Endothelial cell of umbilical vein (primary cell): Measurements from ENCODE around the gene CCN5. TPM values are rescaled to one million over a fixed set of nuclear protein-coding genes. Genes with fewer than 3 reads are reported as not detected.

ENCODE experiments used
- BruUV-seq: library from RNA; stranded (reverse); fragments of 400-500 nt; replicated peaks from 2 replicates; lab custom pipeline; 2021; lab: Mats Ljungman, UMichigan
- CTCF ChIA-PET: fragments of 300-600, 350-600 bp; sonication (Branson Sonifier 250); formaldehyde crosslinking; loops from one replicate; lab custom pipeline; 2021; ENCODE audit warnings: antibody characterized with exemption, inconsistent platforms; lab: Charles Lee
- POLR2A ChIA-PET: fragments of 300-600, 350-600 bp; sonication (Branson Sonifier 250); formaldehyde crosslinking; loops from one replicate; lab custom pipeline; 2021; ENCODE audit warnings: antibody characterized with exemption, inconsistent platforms; lab: Charles Lee
- DNase-seq: peaks from one replicate; pipeline ENCODE4 v3.0.0-alpha.2; 2011; ENCODE audit warnings: low read depth, low spot score
- FAIRE-seq: peaks from 2 replicates; lab custom pipeline; 2011; peaks lifted over from hg19 to GRCh38; lab: Jason Lieb, UNC
- H2AFZ ChIP-seq: 2 replicates; pipeline ENCODE4 v1.6.0; 2012; ENCODE audit warnings: low read depth, low read length, control low read depth, inconsistent platforms
- H3K27ac ChIP-seq: 2 replicates; pipeline ENCODE4 v1.5.1; 2011; ENCODE audit warnings: low read depth, mild to moderate bottlenecking, control low read depth, low read length, moderate library complexity; ENCODE audit not compliant: insufficient read depth
- H3K27me3 ChIP-seq, 2 experiments: 2 replicates each; pipeline versions ENCODE4 v1.6.0 to v1.6.1; 2011; ENCODE audit warnings: low read length in 2 of 2, mixed read lengths in 1 of 2; ENCODE audit not compliant: control insufficient read depth in 2 of 2, insufficient read depth in 2 of 2
- H3K36me3 ChIP-seq, 2 experiments: 2 replicates in 1 of 2; 3 replicates in 1 of 2; pipeline ENCODE4 v1.5.1; 2011; ENCODE audit warnings: low read length in 2 of 2, mild to moderate bottlenecking in 1 of 2, moderate library complexity in 1 of 2; ENCODE audit not compliant: control insufficient read depth in 2 of 2, insufficient read depth in 2 of 2; ENCODE audit errors: extremely low read depth in 1 of 2
- H3K4me1 ChIP-seq: 3 replicates; pipeline ENCODE4 v1.5.1; 2011; ENCODE audit warnings: mild to moderate bottlenecking, low read length; ENCODE audit not compliant: control insufficient read depth, insufficient read depth; ENCODE audit errors: extremely low read depth
- H3K4me2 ChIP-seq: 2 replicates; pipeline ENCODE4 v1.6.1; 2011; ENCODE audit warnings: low read length, control low read depth, mixed read lengths; ENCODE audit not compliant: insufficient read depth
- H3K4me3 ChIP-seq, 3 experiments: fragments of 200-600 bp in 1 of 3; sonication (generic), shearing (Covaris generic) in 1 of 3; replicated peaks in 1 of 3; 2 replicates each; pipeline ENCODE4 v1.5.1; 2011 to 2016; ENCODE audit warnings: control low read depth in 3 of 3, low read length in 3 of 3, mild to moderate bottlenecking in 2 of 3, inconsistent platforms in 1 of 3, low read depth in 1 of 3, moderate library complexity in 1 of 3; ENCODE audit not compliant: insufficient read depth in 1 of 3
- H3K79me2 ChIP-seq: 2 replicates; pipeline ENCODE4 v1.6.0; 2012; ENCODE audit warnings: low read length, inconsistent platforms; ENCODE audit not compliant: control insufficient read depth, insufficient read depth
- H3K9ac ChIP-seq: replicated peaks from 2 replicates; pipeline ENCODE3; 2011; ENCODE audit warnings: low read length, control low read depth; ENCODE audit not compliant: insufficient read depth; ENCODE audit errors: extremely low read depth
- H3K9me1 ChIP-seq: replicated peaks from 3 replicates; pipeline ENCODE4 v1.6.0; 2011; ENCODE audit warnings: mild to moderate bottlenecking, low read length; ENCODE audit not compliant: control insufficient read depth, insufficient read depth; ENCODE audit errors: extremely low read depth
- H3K9me3 ChIP-seq: replicated peaks from 2 replicates; pipeline ENCODE4 v1.5.1; 2012; ENCODE audit warnings: low read length, inconsistent platforms; ENCODE audit not compliant: control insufficient read depth, insufficient read depth
- H4K20me1 ChIP-seq: replicated peaks from 2 replicates; pipeline ENCODE3; 2011; ENCODE audit warnings: mild to moderate bottlenecking, low read length; ENCODE audit not compliant: control insufficient read depth, insufficient read depth; ENCODE audit errors: extremely low read depth
- CTCF ChIP-seq, 2 donors: IDR thresholded peaks; 1 replicate in 1 of 2; 2 replicates in 1 of 2; pipeline ENCODE4 v1.5.1; 2011; ENCODE audit warnings: low read length in 2 of 2, mild to moderate bottlenecking in 2 of 2, moderate library complexity in 2 of 2, control low read depth in 1 of 2, inconsistent platforms in 1 of 2, low read depth in 1 of 2; ENCODE audit not compliant: insufficient read depth in 1 of 2; ENCODE audit errors: extremely low read depth in 1 of 2
- EZH2 ChIP-seq: IDR thresholded peaks from 2 replicates; pipeline ENCODE4 v1.6.1; 2012; ENCODE audit warnings: borderline replicate concordance, low read depth, mild to moderate bottlenecking, moderate library complexity, low read length, inconsistent platforms; ENCODE audit not compliant: severe bottlenecking
- FOS ChIP-seq: IDR thresholded peaks from 2 replicates; pipeline ENCODE4 v1.6.1; 2011; ENCODE audit warnings: mild to moderate bottlenecking, low read length, moderate library complexity, borderline replicate concordance; ENCODE audit not compliant: insufficient read depth
- GATA2 ChIP-seq: IDR thresholded peaks from 2 replicates; pipeline ENCODE4 v1.7.0; 2011; ENCODE audit warnings: low read depth, mild to moderate bottlenecking, moderate library complexity, mixed read lengths, low read length; ENCODE audit not compliant: insufficient read length, insufficient read depth
- JUN ChIP-seq: IDR thresholded peaks from 2 replicates; pipeline ENCODE4 v1.6.1; 2011; ENCODE audit warnings: borderline replicate concordance, low read depth; ENCODE audit not compliant: insufficient read length, insufficient read depth
- MAX ChIP-seq: IDR thresholded peaks from 2 replicates; pipeline ENCODE4 v1.6.1; 2011; ENCODE audit not compliant: insufficient read depth, insufficient read length
- MYC ChIP-seq: IDR thresholded peaks from one replicate; pipeline ENCODE4 v1.6.1; 2011; ENCODE audit warnings: mild to moderate bottlenecking, low read depth, low read length
- POLR2A ChIP-seq: IDR thresholded peaks from 2 replicates; pipeline ENCODE4 v1.6.1; 2012; ENCODE audit warnings: low read depth, mild to moderate bottlenecking, control low read depth, low read length
- POLR2AphosphoS5 ChIP-seq: IDR thresholded peaks from 2 replicates; pipeline ENCODE4 v1.6.1; 2012; ENCODE audit warnings: low read depth, mild to moderate bottlenecking, control low read depth, low read length, moderate library complexity; ENCODE audit not compliant: insufficient read depth
- dilution Hi-C: fragments of 300-500 bp; cut with MboI; formaldehyde crosslinking; loops from one replicate; pipeline ENCODE4 v1.15.0; 2019; ENCODE audit warnings: low sequenced_read_pairs; ENCODE audit not compliant: extremely low pct_ligation_motif_present
- intact Hi-C: fragments of 100-400 bp; cut with micrococcal nuclease; formaldehyde crosslinking; loops from one replicate; pipeline ENCODE4 v1.10.0; 2022
- polyA plus RNA-seq, 4 experiments: library from polyadenylated mRNA; depleted of rRNA in 3 of 4; stranded (reverse) in 3 of 4; unstranded in 1 of 4; fragments of >200 nt; gene quantifications; 2 replicates each; pipeline versions ENCODE4 v1.2.1 to v1.2.3, GENCODE V29; 2011 to 2012; ENCODE audit warnings: missing spikeins in 1 of 4
- total RNA-seq: library from RNA; stranded (reverse); gene quantifications from 2 replicates; pipeline ENCODE4 v1.2.3, GENCODE V29; 2021

CCN5 gene
- total and polyA plus RNA-seq, 2 donors (not counting 3 experiments of a cell fraction or from before 2014, with no cell fraction given) = 0.03 TPM; not detected in 1

- TF ChIP-seq CTCF (IDR thresholded peaks at IDR 0.05; ENCODE audit: extremely low read depth in 1 of 2, insufficient read depth in 1 of 2, low read depth in 1 of 2, low read length in 2 of 2) = no peak
- TF ChIP-seq MYC = no peak
- TF ChIP-seq MAX = no peak
- no peak for TF ChIP-seq EZH2
- no peak for TF ChIP-seq GATA2
- no peak for TF ChIP-seq JUN
- TF ChIP-seq POLR2AphosphoS5 = no peak
- no peak for TF ChIP-seq POLR2A
- TF ChIP-seq FOS = no peak
- no peaks in the 10 kb centered on the region for H4K20me1 ChIP-seq
- H3K4me3 ChIP-seq = no peak overlapping the region
- no peaks in the 10 kb centered on the region for H3K79me2 ChIP-seq
- DNase-seq = no peak
- no peaks in the 10 kb centered on the region for H3K4me1 ChIP-seq
- H2AFZ ChIP-seq = no peak overlapping the region
- no peak overlapping the region for H3K9ac ChIP-seq
- no peak overlapping the region for H3K4me2 ChIP-seq
- POLR2A ChIA-PET = no interaction called here
- BruUV-seq = no TSS peak
- no peak overlapping the region for H3K27ac ChIP-seq
- dilution Hi-C loops (no loop called here), intact Hi-C loops (loop anchor here (2.0 kb wide), 1 partner anchor 61 kb away; no protein-coding TSS in a partner anchor)
- CTCF ChIA-PET = interaction anchor here (0.6 to 6.5 kb wide), 14 partner anchors 14 to 297 kb away, joined by 3 to 310 read pairs (median 6); partner anchors contain the start of gene ADA
- FAIRE-seq = no peak
- no peaks in the 10 kb centered on the region for H3K27me3 ChIP-seq
- no peaks in the 10 kb centered on the region for H3K9me3 ChIP-seq
- H3K36me3 ChIP-seq = no peaks in the 10 kb centered on the region
- no peaks in the 10 kb centered on the region for H3K9me1 ChIP-seq
Measured at GRCh38 chr20:44681796-44682566, 33.2 kb upstream of the CCN5 start.
